Right lobe of liver (tissue), 4 donors: ENCODE data around the gene BTBD2.

Experiments used
- POLR2A ChIP-seq: fragments of 450-650 bp; IDR thresholded peaks from one replicate; pipeline ENCODE4 v1.6.1; 2017; ENCODE audit warnings: antibody characterized with exemption, mild to moderate bottlenecking
- TF ChIP-seq, protein P1 (sequence below), 4 donors: fragments of 200-600 bp in 3 of 4; fragments of 450-650 bp in 1 of 4; IDR thresholded peaks; one replicate each; pipeline versions ENCODE4 v1.5.1 to v1.8.0; 2016 to 2022; ENCODE audit warnings: antibody characterized with exemption in 4 of 4, mild to moderate bottlenecking in 2 of 4
- donor health status: DM: no; HTN: no; CAD: no.
- donor health status: DM: no; HTN: no; CAD: no.
- donor health status: DM: no; HTN: yes; CAD: no.

GRCh38 chr19:2011169-2011568, 4.3 kb downstream of the BTBD2 start:
- no peak for TF ChIP-seq POLR2A
- TF ChIP-seq, protein P1, sequence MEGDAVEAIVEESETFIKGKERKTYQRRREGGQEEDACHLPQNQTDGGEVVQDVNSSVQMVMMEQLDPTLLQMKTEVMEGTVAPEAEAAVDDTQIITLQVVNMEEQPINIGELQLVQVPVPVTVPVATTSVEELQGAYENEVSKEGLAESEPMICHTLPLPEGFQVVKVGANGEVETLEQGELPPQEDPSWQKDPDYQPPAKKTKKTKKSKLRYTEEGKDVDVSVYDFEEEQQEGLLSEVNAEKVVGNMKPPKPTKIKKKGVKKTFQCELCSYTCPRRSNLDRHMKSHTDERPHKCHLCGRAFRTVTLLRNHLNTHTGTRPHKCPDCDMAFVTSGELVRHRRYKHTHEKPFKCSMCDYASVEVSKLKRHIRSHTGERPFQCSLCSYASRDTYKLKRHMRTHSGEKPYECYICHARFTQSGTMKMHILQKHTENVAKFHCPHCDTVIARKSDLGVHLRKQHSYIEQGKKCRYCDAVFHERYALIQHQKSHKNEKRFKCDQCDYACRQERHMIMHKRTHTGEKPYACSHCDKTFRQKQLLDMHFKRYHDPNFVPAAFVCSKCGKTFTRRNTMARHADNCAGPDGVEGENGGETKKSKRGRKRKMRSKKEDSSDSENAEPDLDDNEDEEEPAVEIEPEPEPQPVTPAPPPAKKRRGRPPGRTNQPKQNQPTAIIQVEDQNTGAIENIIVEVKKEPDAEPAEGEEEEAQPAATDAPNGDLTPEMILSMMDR (IDR thresholded peaks at IDR 0.05), result no peak
